Activated CD4-positive, alpha-beta T cell treated with anti-CD3 and anti-CD28 coated beads, Interleukin-2, Interleukin-4, amounts not matched to agents 100 ng/mL and 50 ng/mL, durations not matched to agents 16 hours and 8 hours (primary cell): ENCODE results near the gene STIM2.
"Not testable (repeated sequence)": the region's sequence is repeated elsewhere in the genome, so short reads cannot be mapped to it uniquely, and the experiment has no call there.

Experiments used
- DNase-seq: peaks from one replicate; pipeline ENCODE4 v3.0.0-alpha.2; 2020; ENCODE audit warnings: low spot score

Gene STIM2

GRCh38 chr4:26860157-26860921 is at the start of gene STIM2:
STIM2 (plus strand) TSS chr4:26860841.
- peak; percentile 98 for DNase-seq

- DNase-seq, result not testable (repeated sequence)
Observed at GRCh38 chr4:26811571-26811970, 49.1 kb upstream of the STIM2 start.

- no peak for DNase-seq
Observed at GRCh38 chr4:26812049-26812714, 48.5 kb upstream of the STIM2 start.

GRCh38 chr4:26813698-26814097 is 46.9 kb upstream of the STIM2 start:
- DNase-seq, result no peak

GRCh38 chr4:26815199-26815598 is 45.4 kb upstream of the STIM2 start:
- DNase-seq, result no peak

GRCh38 chr4:26815706-26816105 is 44.9 kb upstream of the STIM2 start:
- DNase-seq, result no peak

- DNase-seq, result no peak
Observed at GRCh38 chr4:26819026-26819425, 41.6 kb upstream of the STIM2 start.

GRCh38 chr4:26819478-26820095 is 41.1 kb upstream of the STIM2 start:
- no peak for DNase-seq

GRCh38 chr4:26820346-26820745 is 40.3 kb upstream of the STIM2 start:
- no peak for DNase-seq

GRCh38 chr4:26821031-26821430 is 39.6 kb upstream of the STIM2 start:
- no peak for DNase-seq

GRCh38 chr4:26821677-26822503 is 38.8 kb upstream of the STIM2 start:
- no peak for DNase-seq

- peak; percentile 19 for DNase-seq
Observed at GRCh38 chr4:26822546-26822945, 38.1 kb upstream of the STIM2 start.

- DNase-seq, result not testable (repeated sequence)
Observed at GRCh38 chr4:26822974-26823373, 37.7 kb upstream of the STIM2 start.

GRCh38 chr4:26823583-26823982 is 37.1 kb upstream of the STIM2 start:
- DNase-seq, result no peak

GRCh38 chr4:26824667-26825066 is 36.0 kb upstream of the STIM2 start:
- DNase-seq, result no peak

GRCh38 chr4:26826721-26827120 is 33.9 kb upstream of the STIM2 start:
- DNase-seq, result no peak

- DNase-seq, result not testable (repeated sequence)
Observed at GRCh38 chr4:26827336-26827735, 33.3 kb upstream of the STIM2 start.

- DNase-seq, result no peak
Observed at GRCh38 chr4:26827798-26828197, 32.8 kb upstream of the STIM2 start.

GRCh38 chr4:26829018-26829417 is 31.6 kb upstream of the STIM2 start:
- DNase-seq, result no peak

GRCh38 chr4:26830033-26830432 is 30.6 kb upstream of the STIM2 start:
- DNase-seq, result no peak

GRCh38 chr4:26830701-26831100 is 29.9 kb upstream of the STIM2 start:
- DNase-seq, result no peak

- DNase-seq, result no peak
Observed at GRCh38 chr4:26836539-26836938, 24.1 kb upstream of the STIM2 start.
